SK-N-MC (cell line): ENCODE results near the gene AQP1.

Experiments used
- DNase-seq: peaks from one replicate; pipeline ENCODE4 v3.0.0-alpha.2; 2011; ENCODE audit warnings: low read depth, low spot score
- H3K27ac ChIP-seq: fragments of 200-600 bp; sonication (generic); 2 replicates; pipeline ENCODE4 v1.5.1; 2016; ENCODE audit warnings: mixed run types
- H3K36me3 ChIP-seq: fragments of 200-600 bp; sonication (generic); 2 replicates; pipeline ENCODE4 v1.6.1; 2017; ENCODE audit warnings: antibody characterized with exemption, low read length, mixed read lengths; ENCODE audit not compliant: insufficient read depth
- H3K4me3 ChIP-seq: fragments of 200-600 bp; sonication (generic); 2 replicates; pipeline ENCODE4 v1.5.1; 2016
- H3K9ac ChIP-seq: fragments of 200-600 bp; sonication (generic); 2 replicates; pipeline ENCODE4 v1.8.0; 2017; ENCODE audit warnings: mixed run types, mixed read lengths; ENCODE audit not compliant: insufficient read length
- H3K9me3 ChIP-seq: fragments of 200-600 bp; sonication (generic); 2 replicates; pipeline ENCODE4 v1.6.1; 2017; ENCODE audit warnings: low read depth, mild to moderate bottlenecking, antibody characterized with exemption, low read length, moderate library complexity, mixed read lengths
- EZH2 ChIP-seq: fragments of 200-600 bp; sonication (generic); IDR thresholded peaks from one replicate; pipeline ENCODE4 v1.6.1; 2017; ENCODE audit warnings: antibody characterized with exemption
- FOXP2 ChIP-seq: optimal IDR thresholded peaks from 2 replicates; pipeline ENCODE3; 2011; ENCODE audit warnings: mild to moderate bottlenecking, moderate library complexity; ENCODE audit not compliant: insufficient read depth; ENCODE audit errors: extremely low read length, control extremely low read depth
- POLR2AphosphoS5 ChIP-seq: IDR thresholded peaks from 2 replicates; pipeline ENCODE4 v1.6.1; 2012; ENCODE audit warnings: mild to moderate bottlenecking, low read depth, low read length, borderline replicate concordance

AQP1 gene

DNA sequence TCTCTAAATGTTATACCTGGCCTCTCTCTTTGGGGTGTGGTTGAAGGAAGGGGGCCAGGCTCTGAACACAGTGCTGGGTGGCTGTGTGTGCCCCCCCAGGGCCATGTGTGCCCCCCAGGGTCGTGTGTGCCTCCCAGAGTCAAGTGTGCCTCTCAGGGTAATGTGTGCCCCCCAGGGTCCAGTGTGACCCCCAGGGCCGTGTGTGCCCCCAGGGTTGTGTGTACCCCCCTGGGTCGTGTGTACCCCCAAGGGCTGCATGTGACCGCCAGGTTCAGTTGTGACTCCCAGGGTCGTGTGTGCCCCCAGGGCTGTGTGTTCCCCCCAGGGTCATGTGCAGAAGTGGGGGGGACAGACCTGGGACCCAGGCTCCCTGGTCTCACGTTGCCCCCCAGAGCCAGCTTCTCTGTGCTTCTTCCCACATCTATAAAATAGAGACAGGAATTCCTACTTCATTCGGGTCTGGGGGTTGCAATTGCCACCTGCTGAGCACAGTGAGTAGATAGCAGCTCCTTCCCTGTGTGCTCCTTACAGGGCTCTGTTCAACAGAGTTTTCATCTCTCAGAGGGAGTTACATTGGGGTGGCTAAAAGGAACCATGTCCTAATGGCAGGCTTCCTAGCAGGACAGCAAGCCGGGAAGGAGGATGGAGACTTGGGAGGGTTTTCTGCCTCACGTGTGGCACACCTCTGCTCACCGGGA is 40.7 kb upstream of the AQP1 start:
- Histone ChIP-seq H3K9ac (no peak overlapping the region), H3K36me3 (no peaks in the 10 kb centered on the region; the same call in 1 of the 2 replicates), H3K4me3 (no peak overlapping the region), H3K9me3 (no peaks in the 10 kb centered on the region), H3K27ac (no peak overlapping the region)
- TF ChIP-seq POLR2AphosphoS5 = no peak
- TF ChIP-seq EZH2 = no peak
- TF ChIP-seq FOXP2 = no peak
- DNase-seq = no peak

DNA sequence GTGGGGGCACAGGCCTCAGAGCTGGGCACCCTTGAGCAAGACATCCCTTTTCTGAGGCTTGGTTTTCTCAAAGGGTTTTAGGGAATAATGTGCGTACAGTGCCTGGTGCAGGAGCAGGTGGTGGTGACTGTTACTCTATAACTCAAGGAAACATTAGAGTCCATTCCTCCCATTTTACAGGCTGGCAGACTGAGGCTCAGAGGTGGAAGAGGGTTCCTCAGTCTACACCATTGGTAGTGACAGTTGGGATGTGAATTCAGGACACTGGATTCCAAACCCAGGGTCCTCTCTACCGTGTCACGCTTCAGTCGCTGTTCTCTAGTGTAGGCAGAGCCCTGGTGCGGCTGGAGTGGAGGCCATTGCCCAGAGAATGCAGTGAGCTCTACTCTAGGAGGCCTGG is 40.0 kb upstream of the AQP1 start:
- H3K4me3 ChIP-seq = no peak overlapping the region
- TF ChIP-seq POLR2AphosphoS5 (no peak), FOXP2 (no peak), EZH2 (no peak)

DNA sequence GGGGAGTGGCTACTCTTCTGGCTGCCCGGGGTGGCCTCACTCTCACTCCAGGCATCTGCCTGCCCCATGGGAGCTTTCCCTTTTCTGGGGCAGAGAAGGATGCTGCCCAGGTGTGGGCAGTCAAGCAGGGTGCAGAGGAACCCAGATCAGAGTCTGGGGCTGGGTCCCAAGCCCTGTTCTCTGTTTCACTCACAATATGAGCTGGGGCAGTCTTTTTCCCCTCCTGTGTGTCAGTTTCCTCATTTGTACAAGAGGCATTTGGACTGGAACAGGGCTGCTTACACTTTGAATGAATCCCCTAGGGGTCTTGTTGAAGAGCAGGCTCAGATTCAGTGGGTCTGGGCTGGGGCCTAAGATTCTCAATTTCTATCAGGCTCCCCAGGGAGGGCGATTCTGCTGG is 38.4 kb upstream of the AQP1 start:
- no peak for DNase-seq
- Histone ChIP-seq H3K9me3 (no peaks in the 10 kb centered on the region), H3K36me3 (no peaks in the 10 kb centered on the region; the same call in 1 of the 2 replicates), H3K27ac (no peak overlapping the region), H3K4me3 (no peak overlapping the region), H3K9ac (no peak overlapping the region)
- TF ChIP-seq EZH2 (no peak), POLR2AphosphoS5 (no peak), FOXP2 (no peak)

More for the DNA sequence above, 40.0 kb upstream of the AQP1 start:
- no peak for DNase-seq
- no peak overlapping the region for H3K27ac ChIP-seq
- H3K9ac ChIP-seq = no peak overlapping the region
- H3K9me3 ChIP-seq = no peaks in the 10 kb centered on the region
- H3K36me3 ChIP-seq = no peaks in the 10 kb centered on the region; the same call in 1 of the 2 replicates

DNA sequence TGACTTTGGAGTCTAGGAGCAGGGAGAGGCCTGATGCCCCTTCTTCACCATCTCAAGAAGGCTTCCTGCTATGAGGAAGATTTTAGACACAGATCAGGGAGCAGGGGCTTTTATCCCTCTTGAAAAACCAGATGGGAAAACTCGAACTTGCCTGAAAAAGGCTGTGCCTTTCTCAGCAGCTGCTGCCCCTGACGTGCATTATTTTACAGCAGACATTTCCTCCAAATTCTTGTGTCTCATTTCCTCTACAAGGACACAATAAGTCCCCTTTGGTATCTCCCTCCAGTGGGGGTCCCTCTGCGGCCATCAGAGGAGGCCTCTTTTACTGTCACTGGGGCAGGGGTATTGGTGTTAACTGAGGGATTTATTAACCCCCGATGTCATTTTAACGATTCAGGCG is 38.0 kb upstream of the AQP1 start:
- Histone ChIP-seq H3K4me3 (no peak overlapping the region), H3K36me3 (no peaks in the 10 kb centered on the region; the same call in 1 of the 2 replicates), H3K9ac (no peak overlapping the region), H3K9me3 (no peaks in the 10 kb centered on the region), H3K27ac (no peak overlapping the region)
- TF ChIP-seq FOXP2 (no peak), EZH2 (no peak)
- no peak for DNase-seq

DNA sequence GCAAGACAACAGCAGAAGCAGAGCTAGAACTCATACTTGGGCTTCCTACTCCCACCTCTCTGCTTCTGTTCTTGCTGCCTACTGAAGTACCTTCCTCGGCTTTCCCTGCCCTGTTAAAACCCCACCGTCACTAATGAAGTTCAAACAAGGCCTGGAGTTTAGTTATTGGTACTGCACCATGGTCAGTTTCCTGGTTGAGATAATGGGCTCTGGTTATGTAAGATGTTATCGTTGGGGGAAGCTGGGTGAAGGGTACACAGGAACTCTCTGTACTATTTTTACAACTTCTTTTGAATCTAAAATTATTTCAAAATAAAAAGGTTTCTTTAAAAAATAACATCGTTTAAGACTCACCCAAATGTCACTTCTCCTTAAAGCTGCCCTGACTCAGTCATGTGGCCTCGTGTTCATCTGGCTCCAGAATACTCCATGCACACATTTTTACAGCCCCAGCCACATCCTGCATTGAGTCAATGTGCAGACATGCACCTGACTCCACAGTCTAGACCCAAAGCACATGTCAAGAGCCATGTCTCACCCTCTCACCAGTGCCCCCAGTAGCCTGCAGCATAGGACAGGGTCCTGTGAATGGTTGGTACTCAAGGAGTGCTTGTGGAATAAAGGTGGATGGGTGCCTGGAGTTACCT is 36.9 kb upstream of the AQP1 start:
- no peak for DNase-seq
- Histone ChIP-seq H3K27ac (no peak overlapping the region), H3K9me3 (no peaks in the 10 kb centered on the region), H3K4me3 (no peak overlapping the region), H3K36me3 (no peaks in the 10 kb centered on the region; the same call in 1 of the 2 replicates), H3K9ac (no peak overlapping the region)
- TF ChIP-seq POLR2AphosphoS5 = no peak
- no peak for TF ChIP-seq EZH2
- TF ChIP-seq FOXP2 = no peak

DNA sequence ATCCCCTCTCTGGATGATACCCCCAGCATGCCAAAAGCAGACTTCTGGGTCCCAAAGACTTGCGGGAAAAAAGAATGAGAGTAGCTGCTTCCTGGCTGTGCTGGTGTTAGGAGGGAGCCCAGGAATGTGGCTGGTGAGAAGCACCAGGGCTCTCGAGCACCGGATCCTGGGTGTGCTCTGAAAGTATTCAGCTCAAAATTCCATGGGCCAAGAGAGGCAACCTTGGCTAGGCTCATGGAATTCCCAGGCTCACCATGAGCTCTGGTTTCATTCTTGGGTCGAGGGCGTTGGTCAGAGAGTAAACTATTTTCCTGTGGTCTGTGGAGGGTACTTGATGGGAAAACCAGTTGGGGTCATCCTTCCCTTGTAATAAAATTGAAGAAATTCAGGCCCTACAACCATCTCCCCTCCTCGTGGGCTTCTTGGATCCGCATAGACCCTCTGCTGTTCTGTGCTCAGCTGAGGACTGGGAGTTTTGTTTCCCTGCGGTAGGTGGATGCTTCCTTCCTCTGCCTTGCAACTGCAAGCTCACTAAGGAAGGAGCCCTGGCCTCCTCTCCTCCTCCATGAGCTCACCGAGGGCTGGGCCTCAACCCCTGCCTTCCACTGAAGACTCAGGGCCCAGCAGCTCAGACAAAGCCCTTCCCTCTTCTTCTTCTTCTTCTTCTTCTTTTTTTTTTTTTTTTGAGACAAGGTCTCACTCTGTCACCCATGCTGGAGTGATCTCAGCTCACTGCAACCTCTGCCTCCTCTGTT is 34.5 kb upstream of the AQP1 start:
- no peak for DNase-seq
- no peak for TF ChIP-seq POLR2AphosphoS5
- no peak for TF ChIP-seq FOXP2
- Histone ChIP-seq H3K9ac (no peak overlapping the region), H3K4me3 (no peak overlapping the region), H3K36me3 (no peaks in the 10 kb centered on the region; the same call in 1 of the 2 replicates), H3K27ac (no peak overlapping the region), H3K9me3 (no peaks in the 10 kb centered on the region)

DNA sequence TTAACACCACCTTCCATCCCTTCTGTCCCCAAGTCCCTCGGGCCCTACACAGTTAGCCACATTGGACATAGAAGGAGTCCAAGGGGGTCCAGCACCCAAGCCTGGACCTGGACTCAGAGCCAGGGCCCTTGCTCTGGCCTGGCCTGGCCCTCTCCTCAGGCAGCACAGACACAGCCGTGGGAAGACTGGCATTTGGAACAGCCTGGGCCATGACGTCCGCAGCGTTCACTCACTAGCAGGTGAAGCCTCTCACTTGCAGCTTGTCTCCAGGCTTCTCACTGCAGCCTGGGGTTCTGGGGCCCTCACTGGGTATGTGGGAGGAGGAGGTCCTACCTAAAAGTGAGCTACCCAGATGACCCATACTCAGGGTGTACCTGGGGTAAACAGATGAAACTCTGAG is 33.7 kb upstream of the AQP1 start:
- TF ChIP-seq EZH2 = no peak
- no peak for TF ChIP-seq POLR2AphosphoS5
- no peak for TF ChIP-seq FOXP2

DNA sequence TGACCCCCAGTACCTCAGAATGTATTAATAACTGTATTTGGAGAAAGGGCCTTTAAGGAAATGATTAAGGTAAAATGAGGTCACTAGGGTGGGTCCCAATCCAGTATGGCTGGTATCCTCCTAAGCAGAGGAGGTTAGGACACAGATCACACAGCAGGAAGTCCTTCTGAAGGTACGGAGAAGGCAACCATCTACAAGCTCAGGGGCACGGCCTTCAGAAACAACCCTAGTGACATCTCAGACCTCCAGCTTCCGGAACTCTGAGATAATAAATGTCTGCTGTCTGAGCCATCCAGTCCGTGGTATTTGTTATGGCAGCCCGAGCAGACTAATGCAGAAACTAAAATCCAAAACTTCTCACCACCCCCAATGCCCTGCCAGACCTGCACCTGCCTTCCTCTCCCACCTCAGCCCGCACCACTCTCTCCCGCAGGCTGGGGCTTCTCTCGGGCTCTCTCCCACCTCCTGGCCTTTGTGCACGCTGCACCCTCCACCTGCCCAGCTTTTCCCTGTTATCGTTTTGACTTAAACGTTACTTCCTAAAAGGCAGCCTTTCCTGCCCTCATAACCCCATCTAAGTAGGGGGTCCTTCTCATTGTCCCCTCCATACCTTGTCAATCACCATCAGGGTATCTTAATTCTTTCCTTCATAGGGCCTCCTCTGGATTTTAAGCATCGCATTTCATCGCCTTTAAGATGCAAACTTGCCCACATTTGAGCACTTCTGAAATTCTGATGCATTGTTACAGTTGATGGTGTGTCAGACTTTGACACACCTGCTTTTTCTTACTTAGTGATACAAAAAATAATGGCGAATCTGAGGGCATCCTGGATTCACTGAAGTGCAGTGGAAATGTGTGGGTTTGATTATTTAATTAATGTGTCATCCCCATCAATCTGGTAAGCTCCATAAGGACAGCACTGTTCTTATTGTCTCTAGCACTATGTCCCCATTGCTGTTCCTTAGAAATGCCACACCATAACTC is 32.2 kb upstream of the AQP1 start:
- TF ChIP-seq POLR2AphosphoS5 = no peak
- Histone ChIP-seq H3K27ac (no peak overlapping the region), H3K4me3 (no peak overlapping the region), H3K36me3 (no peaks in the 10 kb centered on the region), H3K9me3 (no peaks in the 10 kb centered on the region), H3K9ac (no peak overlapping the region)
- DNase-seq = no peak

More for the DNA sequence above, 33.7 kb upstream of the AQP1 start:
- Histone ChIP-seq H3K27ac (no peak overlapping the region), H3K4me3 (no peak overlapping the region), H3K36me3 (no peaks in the 10 kb centered on the region; the same call in 1 of the 2 replicates), H3K9me3 (no peaks in the 10 kb centered on the region), H3K9ac (no peak overlapping the region)
- no peak for DNase-seq
